WTC11 (cell line): ENCODE data around the gene MAPKAPK5. TPM values are rescaled to one million over a fixed set of nuclear protein-coding genes. Genes with fewer than 3 reads are reported as not detected.
A peak's percentile ranks its signal among the peaks of the same experiment; 100 is the strongest.
"Not testable (repeated sequence)": the region's sequence is repeated elsewhere in the genome, so short reads cannot be mapped to it uniquely, and the experiment has no call there.

Experiments
- ATAC-seq: fragments of 200-7000 bp; cut with Tn5 transposase; 2 replicates; pipeline ENCODE4 v1.10.0; 2021; ENCODE audit warnings: mild to moderate bottlenecking, moderate library complexity
- CTCF ChIA-PET: fragments of 300-600 bp; sonication (Branson Sonifier 250); formaldehyde crosslinking; loops from one replicate; lab custom pipeline; 2021; ENCODE audit warnings: antibody characterized with exemption; lab: Charles Lee
- POLR2A ChIA-PET: fragments of 350-600 bp; sonication (Branson Sonifier 250); formaldehyde crosslinking; loops from one replicate; lab custom pipeline; 2021; ENCODE audit warnings: antibody characterized with exemption; lab: Charles Lee
- DNase-seq: peaks from one replicate; pipeline ENCODE4 v3.0.0; 2021; ENCODE audit warnings: low spot score
- H3K27ac Mint-ChIP-seq: 2 replicates; pipeline ENCODE4 v1.8.0; 2021; ENCODE audit warnings: mixed read lengths
- H3K27me3 Mint-ChIP-seq: 2 replicates; pipeline ENCODE4 v1.8.0; 2021; ENCODE audit warnings: low read depth, mild to moderate bottlenecking, moderate library complexity, mixed read lengths
- H3K36me3 Mint-ChIP-seq: 2 replicates; pipeline ENCODE4 v1.8.0; 2021; ENCODE audit warnings: mixed read lengths
- H3K4me1 Mint-ChIP-seq: 2 replicates; pipeline ENCODE4 v1.8.0; 2022; ENCODE audit warnings: mixed read lengths
- H3K4me3 Mint-ChIP-seq: 2 replicates; pipeline ENCODE4 v1.8.0; 2021; ENCODE audit warnings: mild to moderate bottlenecking, moderate library complexity, mixed read lengths
- H3K9me3 Mint-ChIP-seq: 2 replicates; pipeline ENCODE4 v1.8.0; 2021; ENCODE audit warnings: mixed read lengths
- CREB1 ChIP-seq: sonication (generic); formaldehyde crosslinking; IDR thresholded peaks from 2 replicates; pipeline ENCODE4 v1.8.0; 2023; ENCODE audit warnings: mild to moderate bottlenecking, missing genetic modification reagents
- ERG ChIP-seq: fragments of 250-450 bp; sonication (Bioruptor Pico); IDR thresholded peaks from 2 replicates; pipeline ENCODE4 v1.8.0; 2021; ENCODE audit warnings: mild to moderate bottlenecking
- IRF1 ChIP-seq: sonication (generic); formaldehyde crosslinking; IDR thresholded peaks from 2 replicates; pipeline ENCODE4 v1.8.0; 2023; ENCODE audit warnings: missing genetic modification reagents
- KAT7 ChIP-seq: sonication (generic); formaldehyde crosslinking; IDR thresholded peaks from 2 replicates; pipeline ENCODE4 v1.8.1; 2023; ENCODE audit warnings: missing genetic modification reagents, mild to moderate bottlenecking, borderline replicate concordance
- NR1H2 ChIP-seq: sonication (generic); formaldehyde crosslinking; IDR thresholded peaks from 2 replicates; pipeline ENCODE4 v1.9.0; 2021; ENCODE audit warnings: mild to moderate bottlenecking, moderate library complexity, missing genetic modification reagents
- NR2C2 ChIP-seq: sonication (generic); formaldehyde crosslinking; IDR thresholded peaks from 2 replicates; pipeline ENCODE4 v1.8.0; 2022; ENCODE audit warnings: mild to moderate bottlenecking, missing genetic modification reagents
- SOX15 ChIP-seq: fragments of 250-450 bp; sonication (Bioruptor Pico); IDR thresholded peaks from 2 replicates; pipeline ENCODE4 v1.9.0; 2021; ENCODE audit warnings: mild to moderate bottlenecking
- STAT6 ChIP-seq: sonication (generic); formaldehyde crosslinking; conservative IDR thresholded peaks from 2 replicates; pipeline ENCODE4 v1.8.1; 2023; ENCODE audit warnings: mild to moderate bottlenecking, low read depth, missing genetic modification reagents, moderate library complexity
- TCF7 ChIP-seq: sonication (generic); formaldehyde crosslinking; IDR thresholded peaks from 2 replicates; pipeline ENCODE4 v1.8.0; 2022; ENCODE audit warnings: mild to moderate bottlenecking, low read depth, missing genetic modification reagents, moderate library complexity
- ZNF281 ChIP-seq: sonication (generic); formaldehyde crosslinking; IDR thresholded peaks from 2 replicates; pipeline ENCODE4 v1.8.0; 2023; ENCODE audit warnings: mild to moderate bottlenecking, missing genetic modification reagents
- ZSCAN18 ChIP-seq: fragments of 250-450 bp; sonication (Bioruptor Pico); IDR thresholded peaks from 2 replicates; pipeline ENCODE4 v2.1.2; 2022; ENCODE audit warnings: mild to moderate bottlenecking, moderate library complexity
- total RNA-seq: library from RNA; stranded (reverse); gene quantifications from 3 replicates; pipeline ENCODE4 v1.2.3, GENCODE V29; 2021

MAPKAPK5 gene
- total RNA-seq, 1 experiment from 2014 or later: 81.8 TPM

GRCh38 chr12:111828338-111828979 is 13.6 kb upstream of the MAPKAPK5 start:
- no peak overlapping the region for H3K4me3 Mint-ChIP-seq
- TF ChIP-seq CREB1 (CRISPR knock-in tag) (no peak), NR1H2 (CRISPR knock-in tag) (no peak)
- DNase-seq (no peak), ATAC-seq (no peak)
- no peaks in the 10 kb centered on the region for H3K36me3 Mint-ChIP-seq
- H3K4me1 Mint-ChIP-seq: peaks cover 5% of the 10 kb centered on the region; the same call in 1 of the 2 replicates
- CTCF ChIA-PET: no interaction called here
- POLR2A ChIA-PET: no interaction called here
- peaks cover 8% of the 10 kb centered on the region; the same call in 1 of the 2 replicates for H3K27me3 Mint-ChIP-seq
- H3K9me3 Mint-ChIP-seq: peaks cover 25% of the 10 kb centered on the region
- no peak overlapping the region for H3K27ac Mint-ChIP-seq

GRCh38 chr12:111829635-111830034 is 12.4 kb upstream of the MAPKAPK5 start:
- H3K4me3 Mint-ChIP-seq, CTCF ChIA-PET, DNase-seq, H3K27me3 Mint-ChIP-seq, H3K4me1 Mint-ChIP-seq, H3K36me3 Mint-ChIP-seq, ATAC-seq, H3K27ac Mint-ChIP-seq, POLR2A ChIA-PET: not testable (repeated sequence)
- H3K9me3 Mint-ChIP-seq: peaks cover 25% of the 10 kb centered on the region

- peak overlapping the region; percentile 96 for H3K27ac Mint-ChIP-seq
These were observed 7.2 kb upstream of the MAPKAPK5 start for GRCh38 chr12:111834740-111835386.

GRCh38 chr12:111835531-111836181 is 6.4 kb upstream of the MAPKAPK5 start:
- peaks cover 18% of the 10 kb centered on the region for H3K4me1 Mint-ChIP-seq
- H3K4me3 Mint-ChIP-seq: not testable (repeated sequence)
- CTCF ChIA-PET: interaction anchor here (0.6 kb wide), 1 partner anchor 9 kb away, joined by 3 read pairs; no protein-coding TSS in a partner anchor

More at GRCh38 chr12:111834740-111835386, 7.2 kb upstream of the MAPKAPK5 start:
- Mint-ChIP-seq H3K36me3 (peaks cover 13% of the 10 kb centered on the region), H3K4me3 (peak overlapping the region; percentile 29), H3K9me3 (peaks cover 13% of the 10 kb centered on the region; the same call in 1 of the 2 replicates), H3K4me1 (peaks cover 11% of the 10 kb centered on the region)
- H3K27me3 Mint-ChIP-seq, POLR2A ChIA-PET, ATAC-seq: not testable (repeated sequence)
- TF ChIP-seq ZNF281 (CRISPR knock-in tag): 0 out of 2 replicates have a peak, but pooled peaks have one; percentile 49
- peak; percentile 57 for DNase-seq
- CTCF ChIA-PET: interaction anchor here (0.6 kb wide), 1 partner anchor 8 kb away, joined by 3 read pairs; no protein-coding TSS in a partner anchor

GRCh38 chr12:111838353-111838752 is 3.7 kb upstream of the MAPKAPK5 start:
- no peak for DNase-seq
- peaks cover 29% of the 10 kb centered on the region for H3K4me1 Mint-ChIP-seq
- H3K4me3 Mint-ChIP-seq: no peak overlapping the region
- ATAC-seq: no peak
- ChIA-PET POLR2A (no interaction called here), CTCF (no interaction called here)
- peak overlapping the region; percentile 52 for H3K27ac Mint-ChIP-seq
- H3K9me3 Mint-ChIP-seq: peaks cover 6% of the 10 kb centered on the region; the same call in 1 of the 2 replicates
- H3K27me3 Mint-ChIP-seq: no peaks in the 10 kb centered on the region
- H3K36me3 Mint-ChIP-seq: peaks cover 21% of the 10 kb centered on the region
- TF ChIP-seq KAT7 (CRISPR knock-in tag) (no peak), STAT6 (no peak), ERG (CRISPR knock-in tag) (no peak), IRF1 (CRISPR knock-in tag) (no peak), TCF7 (CRISPR knock-in tag) (no peak), NR2C2 (CRISPR knock-in tag) (no peak), SOX15 (no peak), CREB1 (CRISPR knock-in tag) (no peak), ZSCAN18 (CRISPR knock-in tag) (no peak)

More at GRCh38 chr12:111835531-111836181, 6.4 kb upstream of the MAPKAPK5 start:
- H3K36me3 Mint-ChIP-seq: peaks cover 16% of the 10 kb centered on the region
- H3K9me3 Mint-ChIP-seq: peaks cover 13% of the 10 kb centered on the region; the same call in 1 of the 2 replicates
- POLR2A ChIA-PET, DNase-seq, ATAC-seq, H3K27ac Mint-ChIP-seq, H3K27me3 Mint-ChIP-seq: not testable (repeated sequence)
